Measurements from ENCODE around the gene PKIB.
A peak's percentile ranks its signal among the peaks of the same experiment; 100 is the strongest.
"Not testable (repeated sequence)": the region's sequence is repeated elsewhere in the genome, so short reads cannot be mapped to it uniquely, and the experiment has no call there.

The PKIB gene

GRCh38 chr6:122736616-122737015, 126.4 kb downstream of the PKIB start:
- no peak overlapping the region for H2BK15ac ChIP-seq (replicated peaks; ENCODE audit: low read depth)
- H3K56ac ChIP-seq (ENCODE audit: low read length), result no peak overlapping the region
- H3K27me3 ChIP-seq (ENCODE audit: insufficient read depth, low read length, poor library complexity), result no peaks in the 10 kb centered on the region
- H3K9ac ChIP-seq (ENCODE audit: low read length), result no peak overlapping the region
- no CpG with 5 or more reads among the region's 3 CpGs for WGBS (ENCODE audit: extremely low coverage, insufficient coverage, low lambda C conversion rate)
- no peak overlapping the region for H2BK120ac ChIP-seq (ENCODE audit: low read depth, low read length)
- no peak overlapping the region for H3K23ac ChIP-seq (ENCODE audit: low read length)
- no peak overlapping the region for H3K18ac ChIP-seq (ENCODE audit: low read length)
- no peak overlapping the region for H3K27ac ChIP-seq (ENCODE audit: low read depth, low read length)
- H2BK5ac ChIP-seq (ENCODE audit: low read length), result no peak overlapping the region
- no peaks in the 10 kb centered on the region for H3K79me1 ChIP-seq (ENCODE audit: low read length)
- no peaks in the 10 kb centered on the region for H3K4me1 ChIP-seq (ENCODE audit: control insufficient read depth, low read depth, low read length)
- H3K36me3 ChIP-seq (ENCODE audit: control insufficient read depth, insufficient read depth, low read length), result no peaks in the 10 kb centered on the region
- no peaks in the 10 kb centered on the region for H3K79me2 ChIP-seq (ENCODE audit: control insufficient read depth, insufficient read depth, low read length)
- H2AK5ac ChIP-seq (ENCODE audit: low read length), result no peak overlapping the region
- no peak overlapping the region for H4K5ac ChIP-seq (ENCODE audit: low read length)
- DNase-seq, result no peak
- no peak overlapping the region for H3K4me3 ChIP-seq (ENCODE audit: low read length)
- H3K4ac ChIP-seq (ENCODE audit: low read depth, low read length), result no peak overlapping the region
- no peak overlapping the region for H3K4me2 ChIP-seq (ENCODE audit: low read length)
- H4K8ac ChIP-seq (ENCODE audit: low read depth, low read length), result no peak overlapping the region

- Histone ChIP-seq H2AK5ac (ENCODE audit: low read length) (no peak overlapping the region), H3K4me2 (ENCODE audit: low read length) (no peak overlapping the region), H3K27ac (ENCODE audit: low read depth, low read length) (no peak overlapping the region), H3K79me2 (ENCODE audit: control insufficient read depth, insufficient read depth, low read length) (no peaks in the 10 kb centered on the region), H3K4me1 (ENCODE audit: control insufficient read depth, low read depth, low read length) (no peaks in the 10 kb centered on the region), H4K5ac (ENCODE audit: low read length) (no peak overlapping the region), H2BK5ac (ENCODE audit: low read length) (no peak overlapping the region), H2BK120ac (ENCODE audit: low read depth, low read length) (no peak overlapping the region), H3K4me3 (ENCODE audit: low read length) (no peak overlapping the region), H3K56ac (ENCODE audit: low read length) (no peak overlapping the region), H3K36me3 (ENCODE audit: control insufficient read depth, insufficient read depth, low read length) (no peaks in the 10 kb centered on the region), H2BK15ac (replicated peaks; ENCODE audit: low read depth) (no peak overlapping the region), H4K8ac (ENCODE audit: low read depth, low read length) (no peak overlapping the region), H3K4ac (ENCODE audit: low read depth, low read length) (no peak overlapping the region), H3K18ac (ENCODE audit: low read length) (no peak overlapping the region), H3K79me1 (ENCODE audit: low read length) (no peaks in the 10 kb centered on the region), H3K23ac (ENCODE audit: low read length) (no peak overlapping the region), H3K9ac (ENCODE audit: low read length) (no peak overlapping the region), H3K27me3 (ENCODE audit: insufficient read depth, low read length, poor library complexity) (no peaks in the 10 kb centered on the region)
- WGBS (ENCODE audit: extremely low coverage, insufficient coverage, low lambda C conversion rate), result no CpG with 5 or more reads among the region's 2 CpGs
- DNase-seq, result no peak
Measured at GRCh38 chr6:122740091-122740490, 129.9 kb downstream of the PKIB start.

- no peak overlapping the region for H2AK5ac ChIP-seq (ENCODE audit: low read length)
- no peaks in the 10 kb centered on the region for H3K27me3 ChIP-seq (ENCODE audit: insufficient read depth, low read length, poor library complexity)
- H2BK15ac ChIP-seq (replicated peaks; ENCODE audit: low read depth), result no peak overlapping the region
- no peak overlapping the region for H3K4ac ChIP-seq (ENCODE audit: low read depth, low read length)
- no peak overlapping the region for H2BK5ac ChIP-seq (ENCODE audit: low read length)
- no peak overlapping the region for H3K23ac ChIP-seq (ENCODE audit: low read length)
- H3K79me2 ChIP-seq (ENCODE audit: control insufficient read depth, insufficient read depth, low read length), result no peaks in the 10 kb centered on the region
- H2BK120ac ChIP-seq (ENCODE audit: low read depth, low read length), result no peak overlapping the region
- no peaks in the 10 kb centered on the region for H3K36me3 ChIP-seq (ENCODE audit: control insufficient read depth, insufficient read depth, low read length)
- WGBS (ENCODE audit: extremely low coverage, insufficient coverage, low lambda C conversion rate), result no CpG with 5 or more reads among the region's 2 CpGs
- H3K18ac ChIP-seq (ENCODE audit: low read length), result no peak overlapping the region
- no peak overlapping the region for H3K27ac ChIP-seq (ENCODE audit: low read depth, low read length)
- H4K8ac ChIP-seq (ENCODE audit: low read depth, low read length), result no peak overlapping the region
- no peak for DNase-seq
- no peaks in the 10 kb centered on the region for H3K79me1 ChIP-seq (ENCODE audit: low read length)
- no peak overlapping the region for H3K4me3 ChIP-seq (ENCODE audit: low read length)
- H3K9ac ChIP-seq (ENCODE audit: low read length), result no peak overlapping the region
- H3K4me1 ChIP-seq (ENCODE audit: control insufficient read depth, low read depth, low read length), result no peaks in the 10 kb centered on the region
- H3K4me2 ChIP-seq (ENCODE audit: low read length), result no peak overlapping the region
- no peak overlapping the region for H3K56ac ChIP-seq (ENCODE audit: low read length)
- no peak overlapping the region for H4K5ac ChIP-seq (ENCODE audit: low read length)
Measured at GRCh38 chr6:122740936-122741335, 130.7 kb downstream of the PKIB start.

- not testable (repeated sequence) for H3K36me3 ChIP-seq (ENCODE audit: control insufficient read depth, insufficient read depth, low read length); H4K8ac ChIP-seq (ENCODE audit: low read depth, low read length); H3K4me3 ChIP-seq (ENCODE audit: low read length); H3K23ac ChIP-seq (ENCODE audit: low read length); H2AK5ac ChIP-seq (ENCODE audit: low read length); H3K79me1 ChIP-seq (ENCODE audit: low read length); H2BK120ac ChIP-seq (ENCODE audit: low read depth, low read length); H3K9ac ChIP-seq (ENCODE audit: low read length); H4K5ac ChIP-seq (ENCODE audit: low read length); H2BK5ac ChIP-seq (ENCODE audit: low read length); H2BK15ac ChIP-seq (replicated peaks; ENCODE audit: low read depth); H3K18ac ChIP-seq (ENCODE audit: low read length); H3K4me2 ChIP-seq (ENCODE audit: low read length); H3K27me3 ChIP-seq (ENCODE audit: insufficient read depth, low read length, poor library complexity); H3K4me1 ChIP-seq (ENCODE audit: control insufficient read depth, low read depth, low read length); H3K27ac ChIP-seq (ENCODE audit: low read depth, low read length); H3K4ac ChIP-seq (ENCODE audit: low read depth, low read length); H3K56ac ChIP-seq (ENCODE audit: low read length); H3K79me2 ChIP-seq (ENCODE audit: control insufficient read depth, insufficient read depth, low read length)
- WGBS (ENCODE audit: extremely low coverage, insufficient coverage, low lambda C conversion rate), result no CpG with 5 or more reads among the region's 8 CpGs
- DNase-seq, result peak; percentile 34
Measured at GRCh38 chr6:122744247-122744646, 134.0 kb downstream of the PKIB start.

GRCh38 chr6:122744856-122745255, 134.7 kb downstream of the PKIB start:
- not testable (repeated sequence) for H3K4me3 ChIP-seq (ENCODE audit: low read length); H2BK15ac ChIP-seq (replicated peaks; ENCODE audit: low read depth); H3K79me2 ChIP-seq (ENCODE audit: control insufficient read depth, insufficient read depth, low read length); H2BK5ac ChIP-seq (ENCODE audit: low read length); H3K27ac ChIP-seq (ENCODE audit: low read depth, low read length); H4K8ac ChIP-seq (ENCODE audit: low read depth, low read length); H3K23ac ChIP-seq (ENCODE audit: low read length); H3K4me2 ChIP-seq (ENCODE audit: low read length); H3K18ac ChIP-seq (ENCODE audit: low read length); H3K9ac ChIP-seq (ENCODE audit: low read length); H3K56ac ChIP-seq (ENCODE audit: low read length); H3K79me1 ChIP-seq (ENCODE audit: low read length); H2BK120ac ChIP-seq (ENCODE audit: low read depth, low read length); H3K4me1 ChIP-seq (ENCODE audit: control insufficient read depth, low read depth, low read length); DNase-seq; H3K27me3 ChIP-seq (ENCODE audit: insufficient read depth, low read length, poor library complexity); H3K36me3 ChIP-seq (ENCODE audit: control insufficient read depth, insufficient read depth, low read length); H3K4ac ChIP-seq (ENCODE audit: low read depth, low read length); H4K5ac ChIP-seq (ENCODE audit: low read length); H2AK5ac ChIP-seq (ENCODE audit: low read length)
- WGBS (ENCODE audit: extremely low coverage, insufficient coverage, low lambda C conversion rate), result no CpG with 5 or more reads among the region's 3 CpGs

- Histone ChIP-seq H3K4ac (ENCODE audit: low read depth, low read length) (no peak overlapping the region), H3K4me1 (ENCODE audit: control insufficient read depth, low read depth, low read length) (no peaks in the 10 kb centered on the region), H3K56ac (ENCODE audit: low read length) (no peak overlapping the region), H3K36me3 (ENCODE audit: control insufficient read depth, insufficient read depth, low read length) (no peaks in the 10 kb centered on the region), H2BK5ac (ENCODE audit: low read length) (no peak overlapping the region), H3K4me2 (ENCODE audit: low read length) (no peak overlapping the region), H3K79me1 (ENCODE audit: low read length) (no peaks in the 10 kb centered on the region), H2BK15ac (replicated peaks; ENCODE audit: low read depth) (no peak overlapping the region), H3K79me2 (ENCODE audit: control insufficient read depth, insufficient read depth, low read length) (no peaks in the 10 kb centered on the region), H2BK120ac (ENCODE audit: low read depth, low read length) (no peak overlapping the region), H3K9ac (ENCODE audit: low read length) (no peak overlapping the region), H3K4me3 (ENCODE audit: low read length) (no peak overlapping the region), H3K27ac (ENCODE audit: low read depth, low read length) (no peak overlapping the region), H3K18ac (ENCODE audit: low read length) (no peak overlapping the region), H4K8ac (ENCODE audit: low read depth, low read length) (no peak overlapping the region), H3K23ac (ENCODE audit: low read length) (no peak overlapping the region), H3K27me3 (ENCODE audit: insufficient read depth, low read length, poor library complexity) (no peaks in the 10 kb centered on the region), H2AK5ac (ENCODE audit: low read length) (no peak overlapping the region), H4K5ac (ENCODE audit: low read length) (no peak overlapping the region)
- no peak for DNase-seq
- no CpG with 5 or more reads among the region's 9 CpGs for WGBS (ENCODE audit: extremely low coverage, insufficient coverage, low lambda C conversion rate)
Measured at GRCh38 chr6:122746688-122747087, 136.5 kb downstream of the PKIB start.

Measured in mesendoderm (in vitro differentiated cells).